ENCODE results near the gene SPRY1. TPM values are rescaled to one million over a fixed set of nuclear protein-coding genes. Genes with fewer than 3 reads are reported as not detected.
A peak's percentile ranks its signal among the peaks of the same experiment; 100 is the strongest.

Gene SPRY1
- total and polyA plus RNA-seq, 9 of the 15 experiments (the other 6 are each of a cell fraction or from before 2014, with no cell fraction given) = 0.18 to 1.9 (median 0.45) TPM; not detected in 1

GRCh38 chr4:123350191-123350544 lies 46.4 kb upstream of the SPRY1 start (continued):
- no peak for TF ChIP-seq DDX20 (tag; IDR thresholded peaks at IDR 0.05; ENCODE audit: low read depth)
- no peak for TF ChIP-seq ZNF347 (CRISPR knock-in tag; IDR thresholded peaks at IDR 0.05; ENCODE audit: low read depth)
- no peak for TF ChIP-seq ZNF280A (IDR thresholded peaks at IDR 0.05; ENCODE audit: low read depth, partially characterized antibody)
- TF ChIP-seq PURB (CRISPR knock-in tag; IDR thresholded peaks at IDR 0.05; ENCODE audit: low read depth) = no peak
- no peak for TF ChIP-seq ELK1 (CRISPR knock-in tag; IDR thresholded peaks at IDR 0.05)
- TF ChIP-seq ZBTB9 (CRISPR knock-in tag; IDR thresholded peaks at IDR 0.05) = no peak
- TF ChIP-seq RBM25 (IDR thresholded peaks at IDR 0.05; ENCODE audit: low read depth, low read length, severe bottlenecking) = no peak
- TF ChIP-seq CBFA2T3 (IDR thresholded peaks at IDR 0.05) = peak; percentile 73
- no peak for TF ChIP-seq SP1 (CRISPR knock-in tag; IDR thresholded peaks at IDR 0.05)
- TF ChIP-seq SNRNP70 (optimal IDR thresholded peaks at IDR 0.05; ENCODE audit: low read depth, low read length) = no peak
- TF ChIP-seq ARID2 (IDR thresholded peaks at IDR 0.05) = peak; percentile 20; the same call in 1 of the 2 replicates
- TF ChIP-seq RCOR1 (IDR thresholded peaks at IDR 0.05; ENCODE audit: borderline replicate concordance in 1 of 2, low read depth in 2 of 2, low read length in 2 of 2) = 0 out of 4 replicates have a peak, but pooled peaks of 1 of the 2 experiments have one; percentile 19
- peak in 1 of 2 experiments; percentile 63; a peak in 2 of 3 replicates for TF ChIP-seq CBX3 (IDR thresholded peaks at IDR 0.05; ENCODE audit: borderline replicate concordance in 1 of 2, low read length in 2 of 2)
- TF ChIP-seq ELF2 (CRISPR knock-in tag; IDR thresholded peaks at IDR 0.05) = no peak
- no peak for TF ChIP-seq MEIS2 (IDR thresholded peaks at IDR 0.05; ENCODE audit: partially characterized antibody)
- no peak for TF ChIP-seq ZNF41 (CRISPR knock-in tag; conservative IDR thresholded peaks at IDR 0.05)
- no peak for TF ChIP-seq ZNF436 (CRISPR knock-in tag; IDR thresholded peaks at IDR 0.05)
- TF ChIP-seq MTA3 (IDR thresholded peaks at IDR 0.05; ENCODE audit: borderline replicate concordance) = no peak
- TF ChIP-seq ZC3H4 (CRISPR knock-in tag; IDR thresholded peaks at IDR 0.05; ENCODE audit: borderline replicate concordance) = no peak
- TF ChIP-seq POLR2AphosphoS5 (IDR thresholded peaks at IDR 0.05; ENCODE audit: control insufficient read depth, insufficient read depth, low read depth, low read length) = peak; percentile 60; the same call in 1 of the 2 replicates
- TF ChIP-seq ARID3A (IDR thresholded peaks at IDR 0.05; ENCODE audit: borderline replicate concordance, low read depth, low read length) = no peak

Data from K562 (cell line).